Activated CD8-positive, alpha-beta memory T cell treated with anti-CD3 and anti-CD28 coated beads, Interleukin-2, amount 50 U/mL, for 24 hours (primary cell): ENCODE measurements around the gene CDIPT.
"Not testable (repeated sequence)": the region's sequence is repeated elsewhere in the genome, so short reads cannot be mapped to it uniquely, and the experiment has no call there.

Source experiments
- DNase-seq: peaks from one replicate; pipeline ENCODE4 v3.0.0-alpha.2; 2020; ENCODE audit errors: extremely low read depth

The CDIPT gene

GRCh38 chr16:29896841-29897240 is 33.8 kb upstream of the CDIPT start:
- no peak for DNase-seq

GRCh38 chr16:29894352-29894751 is 31.3 kb upstream of the CDIPT start:
- DNase-seq: no peak

- no peak for DNase-seq
Measured at GRCh38 chr16:29893553-29893952, 30.5 kb upstream of the CDIPT start.

GRCh38 chr16:29892458-29892813 is 29.4 kb upstream of the CDIPT start:
- no peak for DNase-seq

- no peak for DNase-seq
Measured at GRCh38 chr16:29891525-29892457, 28.8 kb upstream of the CDIPT start.

- not testable (repeated sequence) for DNase-seq
Measured at GRCh38 chr16:29889372-29889771, 26.3 kb upstream of the CDIPT start.

GRCh38 chr16:29883987-29884386 is 21.0 kb upstream of the CDIPT start:
- no peak for DNase-seq

GRCh38 chr16:29881050-29881449 is 18.0 kb upstream of the CDIPT start:
- DNase-seq: no peak

- DNase-seq: no peak
Measured at GRCh38 chr16:29878172-29878571, 15.1 kb upstream of the CDIPT start.

- DNase-seq: no peak
Measured at GRCh38 chr16:29877266-29877961, 14.4 kb upstream of the CDIPT start.

- DNase-seq: no peak
Measured at GRCh38 chr16:29876594-29877249, 13.7 kb upstream of the CDIPT start.

GRCh38 chr16:29876217-29876593 is 13.2 kb upstream of the CDIPT start:
- DNase-seq: no peak

- DNase-seq: no peak
Measured at GRCh38 chr16:29875206-29875605, 12.2 kb upstream of the CDIPT start.

GRCh38 chr16:29873319-29873718 is 10.3 kb upstream of the CDIPT start:
- no peak for DNase-seq

GRCh38 chr16:29871822-29872546 is 9.0 kb upstream of the CDIPT start:
- DNase-seq: no peak

GRCh38 chr16:29869067-29869466 is 6.0 kb upstream of the CDIPT start:
- not testable (repeated sequence) for DNase-seq

- no peak for DNase-seq
Measured at GRCh38 chr16:29868396-29869009, 5.5 kb upstream of the CDIPT start.

GRCh38 chr16:29864205-29864604 is 1.2 kb upstream of the CDIPT start:
- no peak for DNase-seq

- DNase-seq: no peak
Measured at GRCh38 chr16:29863669-29863984, 601 bp upstream of the CDIPT start.

GRCh38 chr16:29862383-29862883 is 593 bp downstream of the CDIPT start:
- no peak for DNase-seq

- no peak for DNase-seq
Measured at GRCh38 chr16:29860218-29860617, 2.8 kb downstream of the CDIPT start.
